Adipose tissue (tissue), 3 donors: ENCODE measurements around the gene NUF2. TPM values are rescaled to one million over a fixed set of nuclear protein-coding genes. Genes with fewer than 3 reads are reported as not detected.

Experiments
- H3K27ac ChIP-seq: one replicate; pipeline ENCODE4 v1.5.1; 2013; ENCODE audit warnings: low read depth, low read length
- WGBS, 3 donors: extraction: QIAGEN DNeasy Blood & Tissue Kit; methylation state at CpG; one replicate each; pipeline ENCODE4 v1.1.7; 2013; 5-methylcytosine and 5-hydroxymethylcytosine counted together
- polyA plus RNA-seq, 3 donors: library from polyadenylated mRNA; stranded (reverse); fragments of 200-250 nt; gene quantifications; one replicate each; pipeline ENCODE4 v1.2.3, GENCODE V29; 2013
- donor health status: healthy with polysubstance abuse.
- donor health status: Bipolar disorder and iron deficiency.
- donor health status: healthy.

NUF2 gene
- polyA plus RNA-seq, 3 donors = 0.22 to 0.90 (median 0.24) TPM

GRCh38 chr1:163382395-163382794 lies 60.6 kb downstream of the NUF2 start:
- 65 to 70% (median 67%) methylated on average over 4 of the region's 4 CpGs for WGBS, 3 donors
- H3K27ac ChIP-seq = no peak overlapping the region

- H3K27ac ChIP-seq = no peak overlapping the region
These were observed 65.4 kb downstream of the NUF2 start for GRCh38 chr1:163387146-163387545.

- H3K27ac ChIP-seq = no peak overlapping the region
- WGBS, 3 donors = 65 to 86% (median 83%) methylated on average over 4 of the region's 4 CpGs
These were observed 67.2 kb downstream of the NUF2 start for GRCh38 chr1:163388970-163389369.

GRCh38 chr1:163395790-163396189 lies 74.0 kb downstream of the NUF2 start:
- H3K27ac ChIP-seq = no peak overlapping the region

GRCh38 chr1:163397451-163398200 lies 75.9 kb downstream of the NUF2 start:
- WGBS, 3 donors = 53 to 66% (median 58%) methylated on average over 4 of the region's 4 CpGs
- H3K27ac ChIP-seq = no peak overlapping the region

GRCh38 chr1:163399001-163399400 lies 77.2 kb downstream of the NUF2 start:
- 79 to 90% (median 82%) methylated on average over 5 of the region's 5 CpGs for WGBS, 3 donors
- no peak overlapping the region for H3K27ac ChIP-seq

GRCh38 chr1:163399976-163400601 lies 78.3 kb downstream of the NUF2 start:
- H3K27ac ChIP-seq = no peak overlapping the region
- 46 to 74% (median 62%) methylated on average over 9 of the region's 9 CpGs for WGBS, 3 donors

- no peak overlapping the region for H3K27ac ChIP-seq
- 71 to 85% (median 84%) methylated on average over 3 of the region's 3 CpGs for WGBS, 3 donors
These were observed 79.5 kb downstream of the NUF2 start for GRCh38 chr1:163401211-163401610.

Other genes starting within 250 kb of the NUF2 start
- 10 to 100 TPM; 13.7 to 71.5 (median 52.3) TPM for gene RGS5, start 119.0 kb upstream of the NUF2 start, polyA plus RNA-seq